ENCODE results near the gene ZMAT5.

GRCh38 chr22:29790061-29790460 is 23.3 kb upstream of the ZMAT5 start:
- no peak for TF ChIP-seq POLR2A (IDR thresholded peaks at IDR 0.05)
- TF ChIP-seq EP300 (IDR thresholded peaks at IDR 0.05) = no peak
- TF ChIP-seq CTCF (IDR thresholded peaks at IDR 0.05) = no peak
